T follicular helper cell (primary cell): Measurements from ENCODE around the gene CALM3.

Source experiments
- DNase-seq: peaks from one replicate; pipeline ENCODE4 v3.0.0-alpha.2; 2020; ENCODE audit warnings: low read depth

The CALM3 gene

DNA sequence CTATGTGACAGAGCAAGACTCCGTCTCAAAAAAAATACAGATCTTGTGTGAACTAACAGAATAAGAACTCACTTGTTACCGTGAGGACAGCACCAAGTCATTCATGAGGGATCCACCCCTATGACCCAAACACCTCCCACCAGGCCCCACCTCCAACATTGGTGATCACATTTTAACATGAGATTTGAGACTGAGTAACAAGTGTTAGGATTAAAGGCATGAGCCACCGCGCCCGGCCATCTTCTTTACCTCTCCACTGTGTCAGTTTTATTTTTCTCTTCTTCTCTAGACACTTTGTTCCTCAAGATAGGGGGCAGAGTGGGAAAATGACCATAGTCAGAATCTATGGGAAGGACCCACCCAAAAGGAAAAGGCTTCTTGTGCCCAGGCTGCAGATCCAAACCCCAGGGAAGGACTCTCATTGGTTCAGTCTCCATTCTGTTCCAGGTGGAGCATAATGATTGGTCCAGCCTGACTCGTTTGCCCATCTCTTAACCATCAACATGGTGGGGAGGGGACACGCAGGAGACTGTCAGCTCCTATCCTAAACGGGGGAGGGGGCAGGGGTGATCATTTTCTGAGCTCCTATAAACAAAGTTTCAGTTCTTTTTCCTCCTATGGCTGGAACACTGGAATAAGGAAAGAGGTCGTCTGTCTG lies 1.3 kb upstream of the CALM3 start:
- DNase-seq: no peak

DNA sequence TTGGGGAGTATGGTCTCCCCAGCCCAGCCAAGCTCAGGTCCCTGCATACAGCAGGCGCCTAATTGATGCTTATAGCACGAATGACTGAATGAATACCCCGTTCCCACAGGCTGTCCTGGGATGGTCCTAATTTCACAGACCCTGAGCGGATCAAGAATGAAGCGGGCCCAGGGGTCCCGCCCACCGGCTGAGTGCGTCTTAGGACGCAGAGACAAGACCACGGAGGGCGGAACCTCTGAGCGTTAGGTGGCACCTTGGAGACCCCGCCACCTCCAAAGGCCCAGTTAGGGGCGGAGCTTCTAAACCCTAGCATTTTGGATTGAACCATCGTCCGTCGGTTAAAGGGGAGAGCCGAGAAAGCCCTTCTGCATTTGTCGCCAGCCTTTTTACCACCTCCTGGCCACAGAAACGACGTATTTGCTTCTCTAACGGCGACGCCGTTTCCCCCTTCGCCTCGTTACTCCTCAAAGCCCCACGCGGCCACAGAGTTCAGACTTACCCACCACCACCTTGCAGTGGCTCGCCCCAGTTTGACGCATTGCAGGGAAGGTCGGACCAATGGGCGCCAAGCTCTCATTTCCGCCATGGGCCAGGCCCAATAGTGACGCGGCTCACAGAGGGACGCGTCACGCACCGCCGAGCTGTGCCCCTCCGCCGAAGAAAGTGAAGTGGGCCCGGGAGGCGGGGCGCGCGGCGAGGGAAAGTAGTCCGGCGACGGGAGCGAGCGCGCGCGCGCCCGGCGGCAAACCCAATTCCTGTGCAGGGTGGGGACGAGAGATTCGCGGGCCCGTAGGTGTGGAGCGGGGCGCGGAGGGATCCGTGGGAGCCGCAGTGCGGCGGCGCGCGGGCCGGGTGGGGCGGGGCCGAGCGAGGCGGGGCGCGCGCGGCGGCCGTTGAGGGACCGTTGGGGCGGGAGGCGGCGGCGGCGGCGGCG lies 479 bp upstream of the CALM3 start:
- peak; percentile 95 for DNase-seq

DNA sequence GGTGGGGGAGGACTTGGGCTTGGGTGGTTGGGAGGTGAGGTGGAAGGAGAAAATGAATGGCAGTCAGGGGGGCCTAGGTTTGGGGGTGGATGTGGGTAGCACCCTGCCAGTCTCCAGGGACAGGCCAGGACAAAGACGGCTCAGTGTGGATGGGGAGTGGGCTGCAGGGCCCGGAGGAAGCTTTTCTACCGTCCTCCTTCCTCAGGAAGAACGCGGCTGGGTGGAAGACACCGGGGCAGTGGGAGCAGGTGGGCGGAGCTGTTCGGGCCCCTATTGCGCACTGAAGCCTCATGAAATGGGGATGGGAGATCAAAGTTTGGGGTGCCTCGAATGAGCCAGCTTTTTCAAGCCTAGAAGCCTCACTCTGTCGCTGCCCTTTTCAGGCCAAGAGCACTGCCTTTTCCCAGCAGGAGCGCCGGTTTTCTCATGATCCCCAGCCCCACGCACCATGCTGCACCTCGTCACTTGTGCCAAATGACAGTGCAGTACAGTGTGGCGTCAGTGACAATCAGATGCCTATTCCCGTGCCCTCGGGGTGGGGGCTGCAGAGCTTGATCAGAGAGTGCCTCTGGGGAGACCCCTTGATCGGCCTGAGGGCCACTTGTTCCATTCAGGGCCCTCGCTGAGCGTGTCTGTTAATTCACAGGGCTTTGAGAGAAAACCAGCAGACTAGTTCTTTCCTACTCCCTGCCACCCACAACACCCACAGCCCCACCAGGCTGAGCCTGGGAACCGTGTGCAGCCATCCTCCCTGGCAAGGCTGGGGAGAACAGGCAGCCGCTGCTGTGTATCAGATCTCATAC lies 1.5 kb downstream of the CALM3 start:
- DNase-seq: no peak

DNA sequence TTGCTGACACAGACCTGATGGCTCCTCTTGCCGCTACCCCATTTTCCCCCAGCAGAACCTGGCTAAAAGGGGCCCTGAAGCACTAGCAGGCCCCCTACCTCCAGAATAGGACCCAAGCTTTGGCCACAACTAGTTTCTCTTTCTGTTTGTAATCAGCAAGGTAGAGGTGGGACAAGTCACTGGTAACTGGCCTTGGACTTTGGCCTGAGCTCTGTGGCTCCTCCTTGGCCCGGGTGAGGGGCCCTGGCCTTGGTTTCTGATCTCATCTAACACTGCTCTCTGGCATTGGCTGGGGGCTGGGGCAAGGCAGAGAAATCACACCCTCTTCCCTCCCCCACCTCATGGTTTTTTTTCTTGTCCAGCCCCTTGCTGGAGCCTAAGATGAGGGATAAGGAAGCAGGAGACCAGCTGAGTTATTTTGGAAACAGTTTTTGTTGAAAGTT lies 2.1 kb downstream of the CALM3 start:
- DNase-seq: no peak

DNA sequence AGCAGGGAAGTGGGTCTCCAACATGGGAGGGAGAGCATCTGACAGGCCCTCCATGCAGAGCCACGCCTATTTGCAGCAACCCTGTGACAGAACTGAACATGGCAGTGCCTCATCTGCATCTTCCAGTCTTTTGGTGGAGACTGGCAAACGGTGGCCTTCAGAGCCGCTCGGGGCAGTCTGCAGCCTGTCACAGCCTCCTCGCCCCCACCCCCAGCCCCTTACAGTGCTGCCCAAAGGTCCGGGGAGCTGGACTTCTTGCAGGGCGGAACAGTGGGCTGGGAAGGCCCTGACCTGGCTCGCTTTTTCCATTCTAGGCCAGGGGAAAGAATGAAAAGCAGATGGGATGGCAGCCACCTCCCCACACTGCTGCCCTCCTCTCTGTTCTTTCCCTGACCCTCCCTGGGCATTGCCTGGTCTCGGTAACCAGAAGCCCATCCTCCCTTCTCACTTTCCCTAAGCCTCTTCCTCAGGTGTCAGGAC lies 2.7 kb downstream of the CALM3 start:
- DNase-seq: no peak

DNA sequence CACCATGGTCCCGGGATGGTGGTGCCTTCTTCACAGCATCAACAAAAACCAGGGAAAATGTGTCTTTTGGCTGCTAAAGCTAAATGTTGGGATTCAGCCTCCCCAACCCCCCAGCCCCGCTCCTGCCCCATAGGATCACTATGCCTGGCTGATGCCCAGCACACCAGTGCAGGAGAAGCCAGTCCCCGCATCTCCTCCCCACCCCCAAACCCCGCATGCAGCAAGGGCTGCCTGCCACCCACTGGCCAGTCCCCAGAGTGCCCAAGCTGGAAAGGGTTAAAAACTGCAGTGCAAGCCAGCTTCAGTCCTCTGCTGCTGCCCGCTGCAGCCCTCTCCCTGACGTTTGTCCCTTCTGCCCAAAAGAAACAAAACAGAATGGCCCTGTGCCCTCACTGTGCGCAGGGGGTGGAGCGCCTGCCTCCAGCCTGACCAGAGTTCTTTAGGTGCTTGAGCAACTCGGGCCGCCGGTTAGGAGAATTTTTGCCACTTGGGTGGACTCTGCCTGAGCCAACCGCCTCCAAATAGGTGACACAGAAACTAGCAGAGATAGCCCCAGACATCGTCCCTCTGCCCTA lies 3.7 kb downstream of the CALM3 start:
- DNase-seq: no peak

DNA sequence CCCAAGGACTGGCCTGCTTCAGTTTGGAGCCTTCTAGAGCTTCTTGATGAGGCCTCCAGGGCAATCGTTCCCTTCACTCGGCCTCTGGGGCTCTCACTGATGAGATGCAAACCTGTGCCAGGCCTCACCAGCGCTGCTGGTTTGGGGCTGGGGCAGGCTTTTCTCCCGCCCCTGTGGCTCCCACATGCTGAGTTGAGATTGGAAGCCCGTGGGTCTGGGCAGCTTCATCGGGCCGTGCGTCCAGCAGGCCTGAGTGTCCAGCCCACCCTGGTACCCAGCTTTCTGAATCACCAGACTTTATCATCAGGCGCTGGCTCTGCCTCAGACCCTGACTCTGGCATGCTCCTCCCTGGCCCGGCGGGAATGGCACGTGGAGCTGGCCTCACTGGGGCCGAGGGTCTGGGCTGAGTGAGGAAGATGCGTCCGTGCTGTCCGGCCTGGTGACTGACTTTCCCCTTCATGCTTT lies 4.3 kb downstream of the CALM3 start:
- DNase-seq: no peak

DNA sequence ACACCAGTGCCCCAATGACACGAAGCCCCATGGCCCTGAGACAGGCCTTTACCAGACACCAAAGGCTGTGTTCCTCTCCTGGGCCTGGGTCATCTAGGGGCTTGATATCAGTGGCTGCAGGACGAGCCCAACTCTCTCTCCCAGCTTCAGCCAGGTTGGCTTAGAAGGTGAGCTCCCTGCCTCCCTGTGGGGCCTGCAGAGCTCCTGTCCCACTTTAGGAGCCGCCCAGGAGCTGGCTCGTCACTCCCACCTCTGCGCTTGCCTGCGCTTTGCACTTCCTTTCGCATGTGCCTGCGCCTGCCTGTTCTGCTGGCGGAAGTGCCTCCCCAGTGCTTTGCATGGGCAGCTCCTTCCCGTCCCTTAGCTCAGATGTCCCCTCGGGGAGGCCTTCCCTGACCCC lies 4.9 kb downstream of the CALM3 start:
- no peak for DNase-seq

DNA sequence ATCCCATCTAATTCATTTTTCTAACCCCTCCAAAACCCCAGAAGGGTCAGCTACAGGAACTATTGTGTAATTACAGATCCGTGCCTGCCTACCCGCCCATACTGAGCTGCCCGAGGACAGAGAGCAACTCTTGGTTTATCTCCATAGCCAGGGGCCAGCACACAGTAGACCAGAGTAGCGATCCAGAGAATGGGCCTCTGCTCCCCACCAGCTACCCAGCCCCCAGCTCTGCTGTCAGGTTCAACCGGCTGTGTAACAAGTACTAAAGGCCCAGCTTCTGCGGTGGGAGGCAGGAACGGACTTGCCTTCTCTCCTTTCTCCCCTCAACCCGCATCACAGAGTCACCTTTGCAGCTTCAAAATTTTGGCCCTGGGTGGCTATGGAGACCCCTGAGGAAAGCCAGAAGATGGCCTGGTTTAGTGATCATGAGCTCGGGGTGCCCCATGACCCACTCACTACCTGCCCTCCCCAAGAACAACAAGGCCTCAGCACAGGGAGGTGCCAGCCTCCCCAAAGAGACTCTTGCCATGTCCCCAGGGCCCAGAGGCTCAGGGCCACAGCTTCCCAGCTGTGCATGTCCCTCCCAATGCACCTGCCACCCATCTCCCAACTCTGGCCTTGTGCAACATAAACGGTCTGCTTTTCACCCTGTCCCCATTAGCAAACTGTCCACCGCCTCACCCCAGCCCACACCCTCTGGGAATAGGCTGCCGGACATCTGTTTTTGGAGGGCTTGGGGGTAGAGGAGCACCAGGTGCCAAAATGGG lies 5.7 kb downstream of the CALM3 start:
- no peak for DNase-seq

DNA sequence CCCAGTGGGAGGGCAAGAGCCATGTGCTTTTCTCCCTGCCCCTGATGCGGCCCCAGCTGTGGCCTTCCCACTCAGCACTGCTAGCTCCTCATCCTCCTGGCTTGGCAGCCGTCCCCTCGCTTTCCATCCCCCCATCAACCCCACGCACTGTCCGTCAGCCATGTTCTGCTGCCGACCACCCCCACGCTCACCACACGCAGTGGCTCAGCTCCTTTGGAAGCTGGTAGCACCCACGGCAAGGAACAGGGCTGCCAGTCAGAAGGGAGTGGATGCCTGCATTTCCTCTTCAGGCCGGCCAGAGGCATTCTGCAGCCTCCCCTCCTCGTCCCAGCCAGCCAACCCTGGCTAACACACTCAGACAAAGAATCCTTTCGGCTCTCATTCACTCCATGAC lies 6.3 kb downstream of the CALM3 start:
- no peak for DNase-seq

DNA sequence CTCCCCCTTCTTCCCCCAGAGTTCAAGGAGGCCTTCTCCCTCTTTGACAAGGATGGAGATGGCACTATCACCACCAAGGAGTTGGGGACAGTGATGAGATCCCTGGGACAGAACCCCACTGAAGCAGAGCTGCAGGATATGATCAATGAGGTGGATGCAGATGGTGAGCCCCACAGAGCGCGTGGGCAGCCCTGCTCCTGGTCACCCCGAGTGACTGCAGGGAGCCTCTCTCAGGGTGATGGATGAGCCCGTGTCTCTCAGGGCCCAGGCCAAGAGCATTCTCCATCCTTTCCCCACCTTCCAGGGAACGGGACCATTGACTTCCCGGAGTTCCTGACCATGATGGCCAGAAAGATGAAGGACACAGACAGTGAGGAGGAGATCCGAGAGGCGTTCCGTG lies 7.0 kb downstream of the CALM3 start:
- DNase-seq: no peak

DNA sequence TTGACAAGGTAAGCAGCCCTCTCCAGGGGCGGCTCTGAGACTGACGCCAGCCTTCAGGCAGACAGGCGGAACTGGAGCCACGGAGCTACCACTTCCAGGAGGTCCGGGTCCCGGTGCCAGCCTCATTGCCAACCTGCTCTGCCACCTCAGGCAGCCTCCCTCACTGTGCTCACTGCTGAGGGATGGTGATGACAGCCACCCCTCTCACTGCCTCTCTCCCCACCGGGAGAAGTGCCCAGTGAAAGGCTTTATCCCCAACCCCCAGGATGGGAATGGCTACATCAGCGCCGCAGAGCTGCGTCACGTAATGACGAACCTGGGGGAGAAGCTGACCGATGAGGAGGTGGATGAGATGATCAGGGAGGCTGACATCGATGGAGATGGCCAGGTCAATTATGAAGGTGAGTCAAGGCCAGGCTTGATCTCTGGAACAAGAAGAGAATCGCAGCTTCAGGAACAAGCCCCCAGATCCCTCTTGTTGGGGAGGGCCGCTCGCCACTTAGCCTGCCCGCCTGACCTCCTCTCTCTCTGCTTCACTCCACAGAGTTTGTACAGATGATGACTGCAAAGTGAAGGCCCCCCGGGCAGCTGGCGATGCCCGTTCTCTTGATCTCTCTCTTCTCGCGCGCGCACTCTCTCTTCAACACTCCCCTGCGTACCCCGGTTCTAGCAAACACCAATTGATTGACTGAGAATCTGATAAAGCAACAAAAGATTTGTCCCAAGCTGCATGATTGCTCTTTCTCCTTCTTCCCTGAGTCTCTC lies 7.6 kb downstream of the CALM3 start:
- no peak for DNase-seq

DNA sequence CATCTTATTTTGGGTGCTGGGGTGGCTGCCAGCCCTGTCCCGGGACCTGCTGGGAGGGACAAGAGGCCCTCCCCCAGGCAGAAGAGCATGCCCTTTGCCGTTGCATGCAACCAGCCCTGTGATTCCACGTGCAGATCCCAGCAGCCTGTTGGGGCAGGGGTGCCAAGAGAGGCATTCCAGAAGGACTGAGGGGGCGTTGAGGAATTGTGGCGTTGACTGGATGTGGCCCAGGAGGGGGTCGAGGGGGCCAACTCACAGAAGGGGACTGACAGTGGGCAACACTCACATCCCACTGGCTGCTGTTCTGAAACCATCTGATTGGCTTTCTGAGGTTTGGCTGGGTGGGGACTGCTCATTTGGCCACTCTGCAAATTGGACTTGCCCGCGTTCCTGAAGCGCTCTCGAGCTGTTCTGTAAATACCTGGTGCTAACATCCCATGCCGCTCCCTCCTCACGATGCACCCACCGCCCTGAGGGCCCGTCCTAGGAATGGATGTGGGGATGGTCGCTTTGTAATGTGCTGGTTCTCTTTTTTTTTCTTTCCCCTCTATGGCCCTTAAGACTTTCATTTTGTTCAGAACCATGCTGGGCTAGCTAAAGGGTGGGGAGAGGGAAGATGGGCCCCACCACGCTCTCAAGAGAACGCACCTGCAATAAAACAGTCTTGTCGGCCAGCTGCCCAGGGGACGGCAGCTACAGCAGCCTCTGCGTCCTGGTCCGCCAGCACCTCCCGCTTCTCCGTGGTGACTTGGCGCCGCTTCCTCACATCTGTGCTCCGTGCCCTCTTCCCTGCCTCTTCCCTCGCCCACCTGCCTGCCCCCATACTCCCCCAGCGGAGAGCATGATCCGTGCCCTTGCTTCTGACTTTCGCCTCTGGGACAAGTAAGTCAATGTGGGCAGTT lies 8.6 kb downstream of the CALM3 start:
- no peak for DNase-seq

DNA sequence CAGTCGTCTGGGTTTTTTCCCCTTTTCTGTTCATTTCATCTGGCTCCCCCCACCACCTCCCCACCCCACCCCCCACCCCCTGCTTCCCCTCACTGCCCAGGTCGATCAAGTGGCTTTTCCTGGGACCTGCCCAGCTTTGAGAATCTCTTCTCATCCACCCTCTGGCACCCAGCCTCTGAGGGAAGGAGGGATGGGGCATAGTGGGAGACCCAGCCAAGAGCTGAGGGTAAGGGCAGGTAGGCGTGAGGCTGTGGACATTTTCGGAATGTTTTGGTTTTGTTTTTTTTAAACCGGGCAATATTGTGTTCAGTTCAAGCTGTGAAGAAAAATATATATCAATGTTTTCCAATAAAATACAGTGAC lies 9.3 kb downstream of the CALM3 start:
- no peak for DNase-seq

DNA sequence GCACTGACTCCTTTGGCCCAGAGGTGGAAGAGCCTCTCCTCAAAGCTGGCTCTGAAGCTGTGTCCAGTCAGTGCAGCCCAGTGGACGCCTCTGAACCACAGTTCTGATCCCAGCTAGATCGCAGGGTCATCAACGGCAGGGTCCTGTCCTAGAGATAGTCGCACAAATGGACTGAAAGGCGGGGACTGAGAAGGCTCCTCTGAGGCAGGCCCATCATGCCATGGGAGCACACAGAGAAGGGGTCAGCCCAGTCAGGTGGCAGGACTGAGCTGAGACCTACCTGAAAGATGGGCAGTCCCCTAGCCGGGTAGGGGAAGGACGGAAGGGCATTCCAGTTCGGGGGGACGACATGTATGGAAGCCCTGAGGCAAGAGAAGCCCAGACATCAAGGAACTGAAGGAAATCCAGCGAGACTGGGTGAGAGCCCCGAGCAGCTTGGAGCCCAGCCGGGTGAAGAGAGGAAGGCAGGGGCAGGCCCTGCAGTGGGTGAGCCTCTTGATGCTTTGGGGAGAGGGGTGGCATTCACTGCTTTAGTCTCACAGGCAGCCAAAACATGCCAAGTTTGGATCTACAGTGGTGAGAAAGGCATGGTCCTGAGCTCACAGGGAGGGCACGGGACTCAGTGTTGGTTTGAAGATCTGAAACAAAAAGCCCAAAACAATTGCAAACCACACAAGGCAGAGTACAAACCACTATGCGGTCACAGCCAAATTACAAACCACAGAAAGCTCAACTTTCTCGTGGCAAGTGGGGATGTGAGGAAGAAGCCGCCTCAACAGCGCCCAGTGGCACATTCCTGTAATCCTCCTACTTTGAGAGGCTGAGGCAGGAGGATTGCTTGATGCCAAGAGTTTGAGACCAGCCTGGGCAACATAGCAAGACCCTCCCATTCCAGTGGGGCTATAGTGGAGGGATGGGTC lies 10.0 kb downstream of the CALM3 start:
- no peak for DNase-seq

DNA sequence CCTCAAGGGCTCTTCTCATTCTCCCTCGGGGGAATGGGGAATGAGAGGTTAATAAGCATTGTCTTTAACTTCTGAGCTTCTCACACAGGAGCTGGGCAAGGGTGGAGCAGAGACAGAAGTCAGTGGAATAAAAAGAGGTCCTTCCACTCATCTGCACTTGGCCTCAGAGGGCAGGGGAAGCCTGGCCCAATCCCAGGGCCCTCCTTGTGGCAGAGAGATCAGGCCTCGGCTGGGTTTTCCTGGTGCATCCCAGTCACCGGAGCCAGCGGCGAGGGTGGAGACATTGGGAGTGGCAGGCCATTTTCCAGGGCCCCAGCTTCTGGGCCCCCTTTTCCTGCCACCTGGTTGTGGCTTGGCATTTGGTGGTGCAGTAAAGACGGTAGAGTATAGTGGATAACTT lies 10.6 kb downstream of the CALM3 start:
- DNase-seq: no peak

DNA sequence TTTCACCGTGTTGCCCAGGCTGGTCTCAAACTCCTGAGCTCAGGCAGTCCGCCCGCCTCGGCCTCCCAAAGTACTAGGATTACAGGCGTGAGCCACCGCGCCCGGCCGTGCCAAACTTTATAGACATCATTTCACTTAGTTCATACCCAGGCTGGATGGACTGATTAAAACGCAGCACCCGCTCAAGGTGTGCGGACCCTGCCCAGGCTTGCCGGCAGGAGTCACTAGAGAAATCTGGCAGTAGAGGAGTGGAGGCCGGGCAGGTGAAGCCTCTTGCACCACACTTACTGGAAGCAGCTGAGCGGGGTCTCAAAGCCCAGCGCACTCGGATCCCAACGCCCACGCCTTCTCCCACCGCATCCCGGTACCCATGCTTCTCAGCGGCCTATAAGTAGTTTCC lies 12.4 kb downstream of the CALM3 start:
- DNase-seq: no peak

DNA sequence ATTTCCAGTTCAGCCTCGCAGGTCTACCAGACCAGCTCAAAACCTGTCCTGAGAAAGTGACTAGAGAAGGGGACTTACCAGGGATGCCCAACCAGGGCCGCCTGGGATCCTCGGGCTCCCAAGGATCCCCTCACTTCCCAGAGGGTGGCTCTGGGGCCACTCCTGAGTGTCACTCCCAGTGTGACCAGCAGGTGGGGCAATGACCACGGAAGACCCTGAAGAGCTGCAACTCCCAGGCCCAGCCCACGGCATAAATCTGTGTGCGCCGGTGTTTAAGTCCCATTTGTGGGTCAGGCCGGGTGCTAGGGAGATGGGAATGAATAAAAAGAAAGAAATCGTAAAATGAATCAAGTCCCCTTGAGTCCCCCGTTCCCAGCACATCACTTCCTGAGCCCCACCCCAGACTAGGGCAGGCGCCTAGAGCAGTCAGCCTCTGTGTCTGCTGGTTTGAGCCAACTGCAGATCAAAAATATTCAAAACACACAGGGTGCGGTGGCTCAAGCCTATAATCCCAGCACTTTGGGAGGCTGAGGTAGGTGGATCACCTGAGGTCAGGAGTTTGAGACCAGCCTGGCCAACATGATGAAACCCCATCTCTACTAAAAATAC lies 13.1 kb downstream of the CALM3 start:
- peak; percentile 71 for DNase-seq
